ENCODE measurements around the gene ENG.

DNA sequence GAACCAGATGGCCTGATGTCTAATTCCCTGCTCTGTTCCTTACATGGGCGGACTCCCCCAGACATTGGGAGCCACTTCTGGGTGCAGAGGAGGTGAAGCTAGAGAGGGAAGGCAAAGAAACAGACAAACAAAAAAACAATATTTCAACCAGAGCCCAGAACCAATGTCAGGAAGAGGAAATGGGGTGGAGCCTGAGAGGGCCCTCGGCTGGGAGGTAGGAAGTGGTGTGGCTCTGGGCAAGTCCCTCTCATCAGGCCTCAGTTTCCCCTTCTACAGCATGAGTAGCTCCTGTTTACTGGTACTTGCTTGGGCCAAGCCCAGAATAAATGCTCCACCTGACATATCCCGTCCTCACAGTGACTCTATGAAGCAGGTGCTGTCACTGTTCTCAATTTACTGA is 87.0 kb downstream of the ENG start:
- TF ChIP-seq, protein P1, sequence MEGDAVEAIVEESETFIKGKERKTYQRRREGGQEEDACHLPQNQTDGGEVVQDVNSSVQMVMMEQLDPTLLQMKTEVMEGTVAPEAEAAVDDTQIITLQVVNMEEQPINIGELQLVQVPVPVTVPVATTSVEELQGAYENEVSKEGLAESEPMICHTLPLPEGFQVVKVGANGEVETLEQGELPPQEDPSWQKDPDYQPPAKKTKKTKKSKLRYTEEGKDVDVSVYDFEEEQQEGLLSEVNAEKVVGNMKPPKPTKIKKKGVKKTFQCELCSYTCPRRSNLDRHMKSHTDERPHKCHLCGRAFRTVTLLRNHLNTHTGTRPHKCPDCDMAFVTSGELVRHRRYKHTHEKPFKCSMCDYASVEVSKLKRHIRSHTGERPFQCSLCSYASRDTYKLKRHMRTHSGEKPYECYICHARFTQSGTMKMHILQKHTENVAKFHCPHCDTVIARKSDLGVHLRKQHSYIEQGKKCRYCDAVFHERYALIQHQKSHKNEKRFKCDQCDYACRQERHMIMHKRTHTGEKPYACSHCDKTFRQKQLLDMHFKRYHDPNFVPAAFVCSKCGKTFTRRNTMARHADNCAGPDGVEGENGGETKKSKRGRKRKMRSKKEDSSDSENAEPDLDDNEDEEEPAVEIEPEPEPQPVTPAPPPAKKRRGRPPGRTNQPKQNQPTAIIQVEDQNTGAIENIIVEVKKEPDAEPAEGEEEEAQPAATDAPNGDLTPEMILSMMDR (IDR thresholded peaks at IDR 0.05), result no peak
- TF ChIP-seq POLR2AphosphoS5 (IDR thresholded peaks at IDR 0.05) (no peak), POLR2A (IDR thresholded peaks at IDR 0.05) (no peak)
